Measurements from ENCODE around the gene SORCS2.

The SORCS2 gene

GRCh38 chr4:7396186-7396910, 204.0 kb downstream of the SORCS2 start:
- Histone ChIP-seq H3K4me1 (ENCODE audit: insufficient read depth, low read length) (no peaks in the 10 kb centered on the region), H2AFZ (ENCODE audit: low read depth, low read length) (no peak overlapping the region), H3K27me3 (ENCODE audit: insufficient read depth, low read length, poor library complexity) (peaks cover 11% of the 10 kb centered on the region), H4K20me1 (ENCODE audit: insufficient read depth, low read length) (no peaks in the 10 kb centered on the region; the same call in 1 of the 2 replicates), H3K4me2 (ENCODE audit: insufficient read depth, low read length) (no peak overlapping the region), H3K9me3 (ENCODE audit: insufficient read depth, low read length, severe bottlenecking) (no peaks in the 10 kb centered on the region), H3K4me3 (ENCODE audit: low read depth in 1 of 2, low read length in 2 of 2) (no peak overlapping the region), H3K79me2 (ENCODE audit: insufficient read depth, low read length) (no peaks in the 10 kb centered on the region), H3K9ac (ENCODE audit: low read depth, low read length) (no peak overlapping the region), H3K27ac (ENCODE audit: low read length) (no peak overlapping the region), H3K36me3 (ENCODE audit: insufficient read depth, low read length) (no peaks in the 10 kb centered on the region)
- no peak for DNase-seq
- no peak for ATAC-seq (ENCODE audit: insufficient read depth, low read depth)
- no peak for TF ChIP-seq EZH2 (IDR thresholded peaks at IDR 0.05; ENCODE audit: borderline replicate concordance, low read depth, low read length, severe bottlenecking)
- no peak for TF ChIP-seq CTCF (IDR thresholded peaks at IDR 0.05; ENCODE audit: borderline replicate concordance, extremely low read depth, low read length, poor library complexity, severe bottlenecking)

- H3K27ac ChIP-seq (ENCODE audit: low read length), result no peak overlapping the region
- H3K4me2 ChIP-seq (ENCODE audit: insufficient read depth, low read length), result no peak overlapping the region
- DNase-seq (no peak), ATAC-seq (ENCODE audit: insufficient read depth, low read depth) (no peak)
- H3K27me3 ChIP-seq (ENCODE audit: insufficient read depth, low read length, poor library complexity), result peaks cover 11% of the 10 kb centered on the region
- H3K9ac ChIP-seq (ENCODE audit: low read depth, low read length), result no peak overlapping the region
- no peaks in the 10 kb centered on the region for H3K9me3 ChIP-seq (ENCODE audit: insufficient read depth, low read length, severe bottlenecking)
- TF ChIP-seq CTCF (IDR thresholded peaks at IDR 0.05; ENCODE audit: borderline replicate concordance, extremely low read depth, low read length, poor library complexity, severe bottlenecking) (no peak), EZH2 (IDR thresholded peaks at IDR 0.05; ENCODE audit: borderline replicate concordance, low read depth, low read length, severe bottlenecking) (no peak)
- no peaks in the 10 kb centered on the region for H3K4me1 ChIP-seq (ENCODE audit: insufficient read depth, low read length)
- H2AFZ ChIP-seq (ENCODE audit: low read depth, low read length), result no peak overlapping the region
- H3K36me3 ChIP-seq (ENCODE audit: insufficient read depth, low read length), result no peaks in the 10 kb centered on the region
- H3K4me3 ChIP-seq (ENCODE audit: low read depth in 1 of 2, low read length in 2 of 2), result no peak overlapping the region
- no peaks in the 10 kb centered on the region for H3K79me2 ChIP-seq (ENCODE audit: insufficient read depth, low read length)
- no peaks in the 10 kb centered on the region; the same call in 1 of the 2 replicates for H4K20me1 ChIP-seq (ENCODE audit: insufficient read depth, low read length)
These were observed 205.1 kb downstream of the SORCS2 start for GRCh38 chr4:7397206-7398103.

- ATAC-seq (ENCODE audit: insufficient read depth, low read depth) (peak; percentile 17; the same call in 1 of the 3 replicates), DNase-seq (peak; percentile 30)
- H3K36me3 ChIP-seq (ENCODE audit: insufficient read depth, low read length), result no peaks in the 10 kb centered on the region
- no peaks in the 10 kb centered on the region for H3K79me2 ChIP-seq (ENCODE audit: insufficient read depth, low read length)
- H2AFZ ChIP-seq (ENCODE audit: low read depth, low read length), result no peak overlapping the region
- H3K27ac ChIP-seq (ENCODE audit: low read length), result no peak overlapping the region
- H4K20me1 ChIP-seq (ENCODE audit: insufficient read depth, low read length), result no peaks in the 10 kb centered on the region
- H3K27me3 ChIP-seq (ENCODE audit: insufficient read depth, low read length, poor library complexity), result peaks cover 13% of the 10 kb centered on the region
- no peak overlapping the region for H3K4me2 ChIP-seq (ENCODE audit: insufficient read depth, low read length)
- no peak overlapping the region for H3K9ac ChIP-seq (ENCODE audit: low read depth, low read length)
- no peak overlapping the region for H3K4me3 ChIP-seq (ENCODE audit: low read depth in 1 of 2, low read length in 2 of 2)
- H3K4me1 ChIP-seq (ENCODE audit: insufficient read depth, low read length), result no peaks in the 10 kb centered on the region
- no peaks in the 10 kb centered on the region for H3K9me3 ChIP-seq (ENCODE audit: insufficient read depth, low read length, severe bottlenecking)
- TF ChIP-seq CTCF (IDR thresholded peaks at IDR 0.05; ENCODE audit: borderline replicate concordance, extremely low read depth, low read length, poor library complexity, severe bottlenecking) (no peak), EZH2 (IDR thresholded peaks at IDR 0.05; ENCODE audit: borderline replicate concordance, low read depth, low read length, severe bottlenecking) (no peak)
These were observed 205.7 kb downstream of the SORCS2 start for GRCh38 chr4:7398104-7398423.
